Fibroblast of the aortic adventitia (primary cell): Measurements from ENCODE around the gene POFUT1. TPM values are rescaled to one million over a fixed set of nuclear protein-coding genes. Genes with fewer than 3 reads are reported as not detected.

ENCODE experiments used
- DNase-seq: peaks from one replicate; pipeline ENCODE4 v3.0.0-alpha.2; 2010; ENCODE audit warnings: low read depth
- H3K4me3 ChIP-seq: 2 replicates; pipeline ENCODE4 v1.5.1; 2011; ENCODE audit warnings: low read depth, mild to moderate bottlenecking, control low read depth, low read length, moderate library complexity
- total RNA-seq: library from RNA; depleted of rRNA; stranded (reverse); fragments of >200 nt; gene quantifications from 2 replicates; pipeline ENCODE4 v1.2.3, GENCODE V29; 2012; ENCODE audit warnings: low replicate concordance
- TF ChIP-seq, protein P1 (sequence below): IDR thresholded peaks from 2 replicates; pipeline ENCODE4 v1.5.1; 2011; ENCODE audit warnings: mild to moderate bottlenecking, low read length, control low read depth, inconsistent platforms; ENCODE audit not compliant: insufficient read depth

The POFUT1 gene
- total RNA-seq, 1 donor = 47.8 TPM

DNA sequence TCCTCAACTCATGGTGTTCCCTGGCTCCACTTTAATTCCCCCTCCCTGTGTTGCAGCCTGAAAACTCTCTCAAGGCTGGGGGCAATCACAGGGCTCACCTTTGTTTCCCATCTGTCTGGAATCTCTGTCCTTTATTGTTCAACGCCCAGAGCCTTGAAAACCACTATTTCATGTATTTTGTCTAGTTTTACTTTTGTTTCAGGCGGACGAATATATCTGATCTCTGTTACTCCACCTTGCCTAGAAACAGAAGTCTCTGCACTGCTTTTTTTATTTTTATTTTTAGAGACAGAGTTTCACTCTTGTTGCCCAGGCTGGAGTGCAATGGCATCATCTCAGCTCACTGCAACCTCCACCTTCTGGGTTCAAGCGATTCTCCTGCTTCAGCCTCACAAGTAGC is 27.7 kb upstream of the POFUT1 start:
- DNase-seq = no peak
- H3K4me3 ChIP-seq = no peak overlapping the region
- TF ChIP-seq, protein P1, sequence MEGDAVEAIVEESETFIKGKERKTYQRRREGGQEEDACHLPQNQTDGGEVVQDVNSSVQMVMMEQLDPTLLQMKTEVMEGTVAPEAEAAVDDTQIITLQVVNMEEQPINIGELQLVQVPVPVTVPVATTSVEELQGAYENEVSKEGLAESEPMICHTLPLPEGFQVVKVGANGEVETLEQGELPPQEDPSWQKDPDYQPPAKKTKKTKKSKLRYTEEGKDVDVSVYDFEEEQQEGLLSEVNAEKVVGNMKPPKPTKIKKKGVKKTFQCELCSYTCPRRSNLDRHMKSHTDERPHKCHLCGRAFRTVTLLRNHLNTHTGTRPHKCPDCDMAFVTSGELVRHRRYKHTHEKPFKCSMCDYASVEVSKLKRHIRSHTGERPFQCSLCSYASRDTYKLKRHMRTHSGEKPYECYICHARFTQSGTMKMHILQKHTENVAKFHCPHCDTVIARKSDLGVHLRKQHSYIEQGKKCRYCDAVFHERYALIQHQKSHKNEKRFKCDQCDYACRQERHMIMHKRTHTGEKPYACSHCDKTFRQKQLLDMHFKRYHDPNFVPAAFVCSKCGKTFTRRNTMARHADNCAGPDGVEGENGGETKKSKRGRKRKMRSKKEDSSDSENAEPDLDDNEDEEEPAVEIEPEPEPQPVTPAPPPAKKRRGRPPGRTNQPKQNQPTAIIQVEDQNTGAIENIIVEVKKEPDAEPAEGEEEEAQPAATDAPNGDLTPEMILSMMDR = no peak

DNA sequence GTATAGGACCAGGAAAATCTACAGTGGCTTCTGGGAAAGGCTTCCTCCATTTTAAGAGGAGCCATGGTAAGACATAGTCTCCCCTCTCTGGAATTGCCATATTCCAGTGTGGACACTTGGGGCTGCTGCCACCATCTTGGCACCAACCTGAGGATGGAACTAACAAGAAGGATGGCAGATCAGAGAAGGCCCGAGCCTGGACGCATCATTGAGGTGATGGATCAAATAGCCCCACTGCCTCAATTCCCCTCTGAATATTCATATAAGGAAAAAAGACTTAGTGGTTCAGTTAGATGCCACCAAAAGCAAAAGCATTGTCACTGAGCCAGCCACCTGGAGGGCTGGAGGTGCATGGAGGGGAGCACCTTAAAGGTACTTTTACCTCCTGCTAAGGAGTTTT is 26.1 kb upstream of the POFUT1 start:
- no peak overlapping the region for H3K4me3 ChIP-seq
- DNase-seq = no peak
- TF ChIP-seq, protein P1 = no peak

- no peak for DNase-seq
Observed at GRCh38 chr20:32183947-32184635, 23.6 kb upstream of the POFUT1 start.

GRCh38 chr20:32184961-32185603 is 22.6 kb upstream of the POFUT1 start:
- no peak for DNase-seq
- TF ChIP-seq, protein P1 = no peak
- H3K4me3 ChIP-seq = no peak overlapping the region

More at GRCh38 chr20:32183947-32184635, 23.6 kb upstream of the POFUT1 start:
- no peak overlapping the region for H3K4me3 ChIP-seq
- TF ChIP-seq, protein P1 = no peak

DNA sequence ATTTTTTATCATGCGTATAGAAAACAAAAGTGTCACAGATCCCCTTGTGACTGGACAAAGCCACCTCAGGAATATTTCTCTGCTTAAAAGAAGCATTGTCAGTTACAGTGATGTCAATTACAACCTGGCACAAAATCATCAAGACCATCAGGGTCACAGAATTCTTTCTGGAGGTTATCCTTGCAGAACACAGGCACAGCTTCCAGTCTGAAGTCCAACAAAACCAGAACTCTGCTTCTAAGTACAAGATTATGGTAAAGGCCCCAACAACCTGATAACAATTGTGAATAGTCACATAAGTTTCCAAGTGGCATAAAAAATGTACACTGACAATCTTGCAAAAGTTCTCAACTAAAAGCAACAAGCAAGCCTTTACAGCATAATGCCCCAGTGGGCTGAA is 21.2 kb upstream of the POFUT1 start:
- no peak overlapping the region for H3K4me3 ChIP-seq
- TF ChIP-seq, protein P1 = no peak
- no peak for DNase-seq

- no peak for DNase-seq
- no peak overlapping the region for H3K4me3 ChIP-seq
- TF ChIP-seq, protein P1 = no peak
Observed at GRCh38 chr20:32188376-32189122, 19.1 kb upstream of the POFUT1 start.
